Left forelimb (tissue), 1 donor: ENCODE results near the gene MAPKAP1.

Source experiments
- DNase-seq: peaks from one replicate; pipeline ENCODE4 v3.0.0-alpha.2; 2018; ENCODE audit warnings: low spot score

Gene MAPKAP1

DNA sequence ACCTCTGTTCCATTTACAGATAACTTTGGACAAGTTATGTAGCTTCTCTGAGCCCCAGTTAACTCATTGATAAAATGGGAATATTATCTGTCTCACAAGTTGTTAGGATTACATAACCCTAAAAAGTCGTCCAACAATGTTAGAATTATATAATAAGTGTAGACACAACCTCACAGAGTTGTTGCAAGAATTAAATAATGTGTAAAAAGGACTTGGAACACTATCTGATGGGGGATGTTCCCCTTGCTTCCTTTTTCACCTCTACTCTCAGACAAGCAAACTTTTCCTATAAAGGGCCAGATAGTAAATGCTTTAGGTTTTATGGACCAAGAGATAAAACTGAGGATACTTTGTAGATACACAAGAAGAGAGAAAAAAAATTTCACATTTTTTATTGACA is 251.9 kb downstream of the MAPKAP1 start:
- no peak for DNase-seq

DNA sequence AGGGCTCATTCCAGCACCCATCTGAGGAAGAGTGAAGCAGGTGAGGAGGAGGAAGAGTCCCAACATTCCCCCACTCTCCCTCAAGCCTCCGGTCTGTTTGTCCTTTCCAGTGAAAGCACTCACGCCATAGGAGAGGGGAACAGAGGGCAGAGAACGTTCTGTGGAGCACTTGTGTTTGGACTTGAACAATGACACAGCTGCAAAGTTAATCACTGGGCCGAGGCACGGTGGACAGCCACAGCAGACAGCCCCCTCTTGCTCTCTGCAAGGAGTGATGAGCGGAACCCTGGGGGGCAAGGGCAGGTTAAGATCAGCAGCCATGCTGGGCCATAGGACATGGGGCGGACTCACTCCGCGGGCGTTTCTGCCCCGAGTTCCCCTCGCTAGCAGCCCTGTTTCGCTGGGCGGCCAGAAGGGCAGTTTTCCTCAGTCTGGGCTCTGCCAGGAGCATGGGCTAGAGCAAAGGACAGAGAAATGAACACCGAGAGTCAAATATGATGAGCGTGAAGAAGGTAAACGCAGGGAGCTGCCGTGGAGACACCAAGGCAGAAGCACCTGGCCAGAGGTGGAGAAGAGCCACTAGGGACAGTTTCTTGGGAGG is 259.7 kb downstream of the MAPKAP1 start:
- DNase-seq = no peak

DNA sequence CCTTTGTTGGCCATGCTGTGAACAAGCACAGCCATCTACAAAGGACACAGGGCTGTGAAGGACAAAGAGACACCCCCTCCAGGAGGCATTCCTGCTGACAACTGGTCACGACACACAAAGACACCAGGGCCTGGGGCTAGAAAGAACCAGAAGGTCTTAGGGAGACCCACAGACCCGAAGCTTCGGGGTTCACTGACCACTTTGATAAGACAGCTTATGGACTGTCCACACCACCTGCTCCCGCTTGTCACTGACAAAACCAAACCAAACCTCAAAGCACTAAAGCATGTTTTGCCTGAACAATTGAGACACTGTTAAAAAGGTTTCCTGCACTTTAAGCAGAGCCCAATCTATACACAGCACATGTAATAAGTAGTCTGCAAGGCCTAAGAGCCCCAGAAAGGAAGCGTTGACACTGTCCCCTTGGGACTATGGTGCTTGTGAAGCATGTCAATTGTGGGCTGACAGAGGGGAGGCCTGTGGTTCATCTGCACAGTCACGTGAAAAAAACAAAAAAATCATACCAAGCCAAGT is 260.4 kb downstream of the MAPKAP1 start:
- DNase-seq = no peak

- no peak for DNase-seq
Measured at GRCh38 chr9:125444956-125445506, 262.0 kb downstream of the MAPKAP1 start.

- no peak for DNase-seq
Measured at GRCh38 chr9:125444166-125444565, 262.8 kb downstream of the MAPKAP1 start.

GRCh38 chr9:125443367-125443766 is 263.6 kb downstream of the MAPKAP1 start:
- no peak for DNase-seq

DNA sequence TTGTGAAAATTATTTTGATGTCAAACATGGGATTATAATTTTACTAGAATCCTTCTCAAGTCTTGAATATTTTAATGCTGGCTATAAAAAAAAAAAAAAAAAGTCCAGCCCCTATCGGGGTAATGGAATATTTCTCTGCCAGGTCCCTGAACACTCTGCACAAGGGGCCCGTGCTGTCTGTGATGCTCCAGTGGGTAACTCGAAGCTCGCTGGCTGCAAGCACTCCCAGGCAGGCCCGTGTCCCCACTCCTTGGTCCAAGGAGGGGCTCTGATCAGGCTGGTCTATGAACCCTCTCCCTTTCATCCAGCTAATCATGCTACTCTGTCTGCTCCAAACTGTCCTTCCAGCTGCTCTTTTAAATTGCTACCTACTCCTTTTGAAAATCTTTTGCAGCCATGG is 264.6 kb downstream of the MAPKAP1 start:
- no peak for DNase-seq

DNA sequence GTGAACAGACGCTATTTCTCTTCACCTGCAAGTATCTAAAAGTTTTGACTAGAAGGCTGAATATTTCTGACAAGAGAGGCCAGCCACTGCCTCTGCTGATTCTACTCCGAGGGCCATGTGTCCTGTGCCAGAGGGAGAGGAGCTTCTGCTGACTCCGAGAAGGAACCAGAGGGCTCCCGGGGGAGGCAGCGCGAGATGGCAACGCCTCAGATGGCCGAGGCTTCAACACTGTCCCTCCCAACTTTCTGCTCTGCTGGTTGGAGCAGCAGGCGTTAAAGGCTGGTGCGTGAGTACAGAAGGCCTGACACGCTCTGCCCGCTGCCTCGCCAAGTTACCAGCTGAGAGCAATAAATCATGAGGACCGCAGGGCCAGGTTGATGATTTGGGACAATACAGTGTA is 266.6 kb downstream of the MAPKAP1 start:
- DNase-seq = no peak

DNA sequence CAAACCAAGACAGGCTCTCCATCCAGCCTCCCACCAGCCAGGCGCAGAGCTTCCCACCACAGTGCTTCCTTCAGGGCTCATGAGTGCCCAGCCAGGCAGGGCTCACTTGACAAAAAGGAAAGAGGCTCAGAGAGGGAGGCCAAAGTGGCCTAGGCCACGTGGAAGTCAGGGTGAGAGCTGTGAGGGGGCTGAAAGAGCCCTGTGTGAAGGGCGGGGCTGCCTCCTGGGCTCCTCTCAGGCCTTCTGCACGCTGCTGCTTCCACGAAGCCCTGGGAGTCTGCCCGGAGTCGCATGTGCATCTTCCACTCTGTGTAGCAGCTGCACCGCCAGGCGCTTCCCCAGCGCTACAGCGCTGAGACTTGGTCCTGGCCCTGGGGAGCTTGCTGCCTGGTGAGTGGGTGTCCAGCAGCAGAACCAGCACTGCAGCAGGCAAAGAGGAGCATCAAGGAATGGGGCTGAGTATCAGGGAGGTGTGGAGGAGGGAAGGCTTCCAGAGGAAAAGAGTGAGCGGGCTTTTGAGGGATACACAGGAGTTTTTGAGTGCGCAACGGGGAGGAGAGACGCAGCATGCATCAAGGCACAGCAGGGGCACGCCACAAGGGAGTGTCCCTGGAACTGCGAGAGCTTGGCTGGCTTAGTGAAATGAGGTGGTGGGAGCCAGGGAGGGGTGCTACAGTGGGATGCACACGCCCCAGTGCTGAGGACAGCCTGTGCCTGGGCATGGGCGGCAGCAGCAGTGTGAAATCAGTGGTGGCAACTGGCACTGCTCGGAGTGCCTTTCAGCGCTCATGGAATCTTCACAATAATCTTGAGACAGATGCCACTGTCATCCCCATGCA is 267.4 kb downstream of the MAPKAP1 start:
- DNase-seq = peak; percentile 33

DNA sequence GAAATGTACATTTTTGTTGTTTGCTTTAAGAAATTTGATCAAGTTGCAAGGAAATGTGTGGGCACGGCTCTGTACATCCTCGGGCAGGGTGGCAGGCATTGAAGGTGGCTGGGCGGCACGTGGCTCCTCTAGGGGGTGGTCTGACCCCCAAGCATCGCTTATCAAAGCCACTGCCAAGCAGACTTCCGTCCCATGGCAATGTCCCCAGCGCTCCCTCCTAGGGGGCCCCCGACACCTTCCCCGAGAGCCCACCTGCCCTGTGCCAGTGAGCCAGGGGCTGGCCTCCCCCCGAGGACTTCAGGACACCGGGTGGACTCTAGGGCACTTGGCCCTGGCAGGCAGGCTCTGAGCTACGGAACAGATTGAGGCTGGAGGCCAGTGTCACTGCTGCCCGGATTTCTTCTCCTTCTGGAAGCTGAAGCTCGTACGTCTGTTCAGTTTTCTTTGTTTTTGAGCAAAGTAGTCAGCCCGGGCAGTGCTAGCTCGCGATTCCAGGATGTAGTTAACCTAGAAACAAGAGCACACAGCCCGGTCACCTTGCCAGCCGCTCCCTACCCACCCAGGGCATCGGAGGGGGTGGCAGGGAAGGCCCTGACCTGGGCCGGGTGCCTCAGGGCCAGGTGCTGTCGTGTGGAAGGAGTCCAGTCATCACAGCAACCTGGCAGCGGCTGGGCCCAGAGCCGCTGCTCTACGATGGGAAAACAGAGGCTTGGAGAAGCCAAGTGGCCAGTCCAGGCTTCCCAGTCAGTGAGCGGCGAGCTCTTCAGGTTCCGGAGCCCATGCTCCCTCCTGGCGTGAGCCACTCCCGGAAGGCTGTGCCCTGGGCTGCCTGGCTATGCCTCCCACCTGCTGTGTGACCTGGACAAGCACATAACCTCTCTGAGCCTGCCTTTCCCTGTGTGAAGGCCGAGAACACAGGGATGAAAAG is 268.2 kb downstream of the MAPKAP1 start:
- DNase-seq = no peak

DNA sequence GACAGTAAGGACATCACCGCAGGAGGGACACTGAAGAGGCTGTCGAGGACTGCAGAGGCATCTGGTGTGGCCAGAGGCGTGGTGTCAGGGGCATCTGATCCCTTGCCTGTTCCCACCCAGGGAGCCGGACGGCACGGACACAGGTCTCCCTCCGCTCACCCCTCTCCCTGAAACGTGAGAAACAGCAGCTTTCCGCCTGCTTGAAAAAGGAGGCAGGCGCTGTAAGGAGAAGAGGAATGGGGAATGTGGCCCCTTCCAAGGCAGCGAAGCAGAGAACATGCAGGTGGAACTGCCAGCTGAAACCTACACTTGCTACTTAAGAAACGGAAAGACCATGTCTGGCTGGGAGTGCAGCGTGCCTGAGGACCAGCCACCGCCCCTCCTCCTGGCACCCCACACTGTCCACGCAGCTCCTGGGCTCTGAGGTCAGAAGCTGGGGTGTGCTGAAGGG is 269.2 kb downstream of the MAPKAP1 start:
- DNase-seq = no peak

DNA sequence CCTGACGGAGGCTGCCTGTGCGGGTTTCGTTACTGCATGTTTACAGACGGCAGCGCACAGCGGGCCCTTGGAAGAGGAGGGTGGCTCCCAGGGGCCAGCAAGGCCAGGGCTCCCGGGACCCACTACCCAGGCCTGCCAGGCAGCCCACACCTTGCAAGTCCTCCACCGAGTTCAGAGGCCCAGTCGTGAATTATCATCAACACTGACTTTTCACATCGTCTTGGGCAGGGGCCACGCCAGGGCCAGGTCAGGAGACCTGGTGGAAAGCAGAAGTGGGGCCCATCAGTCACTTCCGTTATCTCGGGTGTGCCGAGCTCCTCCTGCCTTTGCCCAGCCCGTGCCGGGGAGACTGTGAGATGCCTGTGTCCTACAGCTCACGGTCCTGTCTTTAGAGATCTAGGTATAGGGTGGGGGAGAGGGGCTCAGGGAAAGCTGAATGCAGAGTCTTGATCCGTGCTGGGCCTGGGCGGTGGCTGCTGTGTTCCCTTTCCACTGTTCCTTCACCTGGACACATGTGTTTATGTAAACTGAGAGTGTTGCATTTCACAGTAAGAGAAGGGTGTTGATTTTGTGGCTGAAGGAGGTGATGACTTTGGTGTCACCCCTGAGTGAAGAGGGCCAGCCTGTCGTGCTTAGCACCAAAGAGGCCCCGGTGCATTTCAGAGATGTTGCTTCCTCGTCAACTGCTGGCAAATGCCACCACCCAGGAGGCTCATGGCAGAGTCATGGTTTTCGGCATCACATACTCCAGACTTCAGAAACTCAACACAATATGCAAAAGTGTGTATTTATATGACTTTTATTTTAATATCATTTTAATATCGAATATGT is 270.2 kb downstream of the MAPKAP1 start:
- DNase-seq = no peak

- DNase-seq = no peak
Measured at GRCh38 chr9:125435776-125436612, 271.0 kb downstream of the MAPKAP1 start.

GRCh38 chr9:125434986-125435775 is 271.8 kb downstream of the MAPKAP1 start:
- no peak for DNase-seq

DNA sequence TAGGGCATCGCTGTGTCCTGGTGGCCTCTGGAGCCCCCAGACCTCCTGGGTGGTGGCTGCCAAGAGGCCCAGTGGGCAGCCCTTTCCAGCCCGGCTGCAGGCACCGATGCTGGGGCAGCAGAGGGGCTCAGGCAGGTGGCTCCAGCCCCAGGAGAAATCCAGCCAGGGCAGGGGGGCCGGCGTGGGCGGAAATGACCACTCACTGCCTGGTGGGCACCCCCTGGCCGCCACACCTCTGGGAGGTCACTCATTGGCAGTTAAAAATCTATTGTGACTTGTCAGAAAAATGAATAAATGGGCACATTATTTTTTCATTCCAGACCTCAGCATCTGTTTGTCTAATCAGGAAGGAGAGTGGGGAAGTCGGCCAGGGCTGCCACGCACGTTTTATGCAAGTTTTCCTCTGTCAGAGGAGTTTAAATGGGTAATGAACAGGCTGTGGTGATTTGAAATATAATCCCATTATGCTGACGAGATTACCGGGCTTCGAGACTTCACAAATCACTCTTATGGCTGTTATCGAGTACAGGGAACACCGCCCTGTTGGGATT is 273.5 kb downstream of the MAPKAP1 start:
- DNase-seq = no peak

GRCh38 chr9:125432715-125433385 is 274.2 kb downstream of the MAPKAP1 start:
- DNase-seq = peak; percentile 23

DNA sequence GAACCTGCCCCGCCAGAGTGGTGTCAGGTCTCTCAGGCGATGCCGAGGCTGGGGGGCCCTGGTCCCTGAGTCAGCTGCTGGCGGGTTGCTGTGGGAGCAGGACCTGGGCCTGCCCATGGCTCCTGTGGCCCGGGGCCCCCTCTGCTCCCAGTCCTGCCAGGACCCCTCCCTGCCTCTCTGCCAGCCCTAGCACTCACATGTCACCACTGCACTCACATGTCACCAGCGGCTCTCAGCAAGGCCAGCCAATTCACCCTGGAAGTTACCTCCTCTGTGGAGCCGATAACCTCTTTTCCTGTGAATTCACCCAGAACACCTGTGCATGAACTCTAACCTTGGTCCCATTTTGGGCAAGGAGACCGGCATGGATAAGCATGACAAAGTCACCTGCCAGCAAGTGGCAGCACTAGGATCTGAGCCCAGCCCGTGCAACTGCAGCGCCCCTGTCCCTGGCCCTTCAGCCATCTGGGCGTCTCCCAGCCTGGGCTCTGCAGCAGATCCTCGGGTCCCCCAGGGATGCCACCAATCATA is 275.2 kb downstream of the MAPKAP1 start:
- no peak for DNase-seq

- DNase-seq = no peak
Measured at GRCh38 chr9:125431012-125431305, 276.0 kb downstream of the MAPKAP1 start.
